ENCODE data around the gene CHRNB4.

Gene CHRNB4

GRCh38 chr15:78651007-78651406 is 10.0 kb upstream of the CHRNB4 start (continued):
- no peak for TF ChIP-seq ZFP30 (CRISPR knock-in tag; IDR thresholded peaks at IDR 0.05)
- no peak for TF ChIP-seq TCF4 (CRISPR knock-in tag; IDR thresholded peaks at IDR 0.05; ENCODE audit: borderline replicate concordance)
- no peak for TF ChIP-seq ESRRG (CRISPR knock-in tag; IDR thresholded peaks at IDR 0.05)
- no peak for TF ChIP-seq POU6F1 (CRISPR knock-in tag; IDR thresholded peaks at IDR 0.05; ENCODE audit: borderline replicate concordance, low read depth)

GRCh38 chr15:78650022-78650421 is 9.0 kb upstream of the CHRNB4 start:
- no peak for TF ChIP-seq TCF4 (CRISPR knock-in tag; IDR thresholded peaks at IDR 0.05; ENCODE audit: borderline replicate concordance)
- no peak for TF ChIP-seq OSR1 (CRISPR knock-in tag; IDR thresholded peaks at IDR 0.05)
- TF ChIP-seq PATZ1 (CRISPR knock-in tag; IDR thresholded peaks at IDR 0.05; ENCODE audit: borderline replicate concordance), result no peak
- no peak for TF ChIP-seq ESRRG (CRISPR knock-in tag; IDR thresholded peaks at IDR 0.05)
- TF ChIP-seq PPARA (CRISPR knock-in tag; IDR thresholded peaks at IDR 0.05; ENCODE audit: borderline replicate concordance), result no peak
- no peak for TF ChIP-seq ZFP3 (CRISPR knock-in tag; IDR thresholded peaks at IDR 0.05)
- TF ChIP-seq ISL1 (CRISPR knock-in tag; IDR thresholded peaks at IDR 0.05), result no peak
- TF ChIP-seq ZFP30 (CRISPR knock-in tag; IDR thresholded peaks at IDR 0.05), result no peak
- no peak for TF ChIP-seq TSHZ2 (CRISPR knock-in tag; IDR thresholded peaks at IDR 0.05)
- no peak for TF ChIP-seq ARNTL (CRISPR knock-in tag; IDR thresholded peaks at IDR 0.05; ENCODE audit: borderline replicate concordance, low read depth)
- no peak for TF ChIP-seq CREB5 (CRISPR knock-in tag; IDR thresholded peaks at IDR 0.05; ENCODE audit: low read depth)
- no peak for TF ChIP-seq ZNF70 (CRISPR knock-in tag; IDR thresholded peaks at IDR 0.05)
- TF ChIP-seq POU6F1 (CRISPR knock-in tag; IDR thresholded peaks at IDR 0.05; ENCODE audit: borderline replicate concordance, low read depth), result no peak
- TF ChIP-seq TOX (CRISPR knock-in tag; IDR thresholded peaks at IDR 0.05; ENCODE audit: borderline replicate concordance), result no peak
- TF ChIP-seq SNAI2 (CRISPR knock-in tag; IDR thresholded peaks at IDR 0.05), result no peak
- no peak for TF ChIP-seq CSRNP3 (CRISPR knock-in tag; IDR thresholded peaks at IDR 0.05)
- no peak for TF ChIP-seq GLIS3 (CRISPR knock-in tag; IDR thresholded peaks at IDR 0.05)
- TF ChIP-seq ZNF565 (CRISPR knock-in tag; conservative IDR thresholded peaks at IDR 0.05; ENCODE audit: low read depth), result no peak
- TF ChIP-seq CSDC2 (CRISPR knock-in tag; IDR thresholded peaks at IDR 0.05), result no peak
- ATAC-seq, result no peak

GRCh38 chr15:78645009-78645408 is 4.0 kb upstream of the CHRNB4 start:
- TF ChIP-seq PPARA (CRISPR knock-in tag; IDR thresholded peaks at IDR 0.05; ENCODE audit: borderline replicate concordance), result no peak
- no peak for ATAC-seq
